Endothelial cell of umbilical vein (primary cell): Measurements from ENCODE around the gene GCM1. TPM values are rescaled to one million over a fixed set of nuclear protein-coding genes. Genes with fewer than 3 reads are reported as not detected.

Experiments
- BruUV-seq: library from RNA; stranded (reverse); fragments of 400-500 nt; replicated peaks from 2 replicates; lab custom pipeline; 2021; lab: Mats Ljungman, UMichigan
- CTCF ChIA-PET: fragments of 300-600, 350-600 bp; sonication (Branson Sonifier 250); formaldehyde crosslinking; loops from one replicate; lab custom pipeline; 2021; ENCODE audit warnings: antibody characterized with exemption, inconsistent platforms; lab: Charles Lee
- POLR2A ChIA-PET: fragments of 300-600, 350-600 bp; sonication (Branson Sonifier 250); formaldehyde crosslinking; loops from one replicate; lab custom pipeline; 2021; ENCODE audit warnings: antibody characterized with exemption, inconsistent platforms; lab: Charles Lee
- DNase-seq: peaks from one replicate; pipeline ENCODE4 v3.0.0-alpha.2; 2011; ENCODE audit warnings: low read depth, low spot score
- FAIRE-seq: peaks from 2 replicates; lab custom pipeline; 2011; peaks lifted over from hg19 to GRCh38; lab: Jason Lieb, UNC
- H2AFZ ChIP-seq: 2 replicates; pipeline ENCODE4 v1.6.0; 2012; ENCODE audit warnings: low read depth, low read length, control low read depth, inconsistent platforms
- H3K27ac ChIP-seq: 2 replicates; pipeline ENCODE4 v1.5.1; 2011; ENCODE audit warnings: low read depth, mild to moderate bottlenecking, control low read depth, low read length, moderate library complexity; ENCODE audit not compliant: insufficient read depth
- H3K27me3 ChIP-seq, 2 experiments: 2 replicates each; pipeline versions ENCODE4 v1.6.0 to v1.6.1; 2011; ENCODE audit warnings: low read length in 2 of 2, mixed read lengths in 1 of 2; ENCODE audit not compliant: control insufficient read depth in 2 of 2, insufficient read depth in 2 of 2
- H3K36me3 ChIP-seq, 2 experiments: 2 replicates in 1 of 2; 3 replicates in 1 of 2; pipeline ENCODE4 v1.5.1; 2011; ENCODE audit warnings: low read length in 2 of 2, mild to moderate bottlenecking in 1 of 2, moderate library complexity in 1 of 2; ENCODE audit not compliant: control insufficient read depth in 2 of 2, insufficient read depth in 2 of 2; ENCODE audit errors: extremely low read depth in 1 of 2
- H3K4me1 ChIP-seq: 3 replicates; pipeline ENCODE4 v1.5.1; 2011; ENCODE audit warnings: mild to moderate bottlenecking, low read length; ENCODE audit not compliant: control insufficient read depth, insufficient read depth; ENCODE audit errors: extremely low read depth
- H3K4me2 ChIP-seq: 2 replicates; pipeline ENCODE4 v1.6.1; 2011; ENCODE audit warnings: low read length, control low read depth, mixed read lengths; ENCODE audit not compliant: insufficient read depth
- H3K4me3 ChIP-seq, 3 experiments: fragments of 200-600 bp in 1 of 3; sonication (generic), shearing (Covaris generic) in 1 of 3; replicated peaks in 1 of 3; 2 replicates each; pipeline ENCODE4 v1.5.1; 2011 to 2016; ENCODE audit warnings: control low read depth in 3 of 3, low read length in 3 of 3, mild to moderate bottlenecking in 2 of 3, inconsistent platforms in 1 of 3, low read depth in 1 of 3, moderate library complexity in 1 of 3; ENCODE audit not compliant: insufficient read depth in 1 of 3
- H3K79me2 ChIP-seq: 2 replicates; pipeline ENCODE4 v1.6.0; 2012; ENCODE audit warnings: low read length, inconsistent platforms; ENCODE audit not compliant: control insufficient read depth, insufficient read depth
- H3K9ac ChIP-seq: replicated peaks from 2 replicates; pipeline ENCODE3; 2011; ENCODE audit warnings: low read length, control low read depth; ENCODE audit not compliant: insufficient read depth; ENCODE audit errors: extremely low read depth
- H3K9me1 ChIP-seq: replicated peaks from 3 replicates; pipeline ENCODE4 v1.6.0; 2011; ENCODE audit warnings: mild to moderate bottlenecking, low read length; ENCODE audit not compliant: control insufficient read depth, insufficient read depth; ENCODE audit errors: extremely low read depth
- H3K9me3 ChIP-seq: replicated peaks from 2 replicates; pipeline ENCODE4 v1.5.1; 2012; ENCODE audit warnings: low read length, inconsistent platforms; ENCODE audit not compliant: control insufficient read depth, insufficient read depth
- H4K20me1 ChIP-seq: replicated peaks from 2 replicates; pipeline ENCODE3; 2011; ENCODE audit warnings: mild to moderate bottlenecking, low read length; ENCODE audit not compliant: control insufficient read depth, insufficient read depth; ENCODE audit errors: extremely low read depth
- EZH2 ChIP-seq: IDR thresholded peaks from 2 replicates; pipeline ENCODE4 v1.6.1; 2012; ENCODE audit warnings: borderline replicate concordance, low read depth, mild to moderate bottlenecking, moderate library complexity, low read length, inconsistent platforms; ENCODE audit not compliant: severe bottlenecking
- FOS ChIP-seq: IDR thresholded peaks from 2 replicates; pipeline ENCODE4 v1.6.1; 2011; ENCODE audit warnings: mild to moderate bottlenecking, low read length, moderate library complexity, borderline replicate concordance; ENCODE audit not compliant: insufficient read depth
- GATA2 ChIP-seq: IDR thresholded peaks from 2 replicates; pipeline ENCODE4 v1.7.0; 2011; ENCODE audit warnings: low read depth, mild to moderate bottlenecking, moderate library complexity, mixed read lengths, low read length; ENCODE audit not compliant: insufficient read length, insufficient read depth
- JUN ChIP-seq: IDR thresholded peaks from 2 replicates; pipeline ENCODE4 v1.6.1; 2011; ENCODE audit warnings: borderline replicate concordance, low read depth; ENCODE audit not compliant: insufficient read length, insufficient read depth
- MAX ChIP-seq: IDR thresholded peaks from 2 replicates; pipeline ENCODE4 v1.6.1; 2011; ENCODE audit not compliant: insufficient read depth, insufficient read length
- POLR2A ChIP-seq: IDR thresholded peaks from 2 replicates; pipeline ENCODE4 v1.6.1; 2012; ENCODE audit warnings: low read depth, mild to moderate bottlenecking, control low read depth, low read length
- POLR2AphosphoS5 ChIP-seq: IDR thresholded peaks from 2 replicates; pipeline ENCODE4 v1.6.1; 2012; ENCODE audit warnings: low read depth, mild to moderate bottlenecking, control low read depth, low read length, moderate library complexity; ENCODE audit not compliant: insufficient read depth
- dilution Hi-C: fragments of 300-500 bp; cut with MboI; formaldehyde crosslinking; loops from one replicate; pipeline ENCODE4 v1.15.0; 2019; ENCODE audit warnings: low sequenced_read_pairs; ENCODE audit not compliant: extremely low pct_ligation_motif_present
- intact Hi-C: fragments of 100-400 bp; cut with micrococcal nuclease; formaldehyde crosslinking; loops from one replicate; pipeline ENCODE4 v1.10.0; 2022
- polyA plus RNA-seq, 4 experiments: library from polyadenylated mRNA; depleted of rRNA in 3 of 4; stranded (reverse) in 3 of 4; unstranded in 1 of 4; fragments of >200 nt; gene quantifications; 2 replicates each; pipeline versions ENCODE4 v1.2.1 to v1.2.3, GENCODE V29; 2011 to 2012; ENCODE audit warnings: missing spikeins in 1 of 4
- total RNA-seq: library from RNA; stranded (reverse); gene quantifications from 2 replicates; pipeline ENCODE4 v1.2.3, GENCODE V29; 2021

GCM1 gene
- total and polyA plus RNA-seq, 2 donors (not counting 3 experiments of a cell fraction or from before 2014, with no cell fraction given) = not detected

DNA sequence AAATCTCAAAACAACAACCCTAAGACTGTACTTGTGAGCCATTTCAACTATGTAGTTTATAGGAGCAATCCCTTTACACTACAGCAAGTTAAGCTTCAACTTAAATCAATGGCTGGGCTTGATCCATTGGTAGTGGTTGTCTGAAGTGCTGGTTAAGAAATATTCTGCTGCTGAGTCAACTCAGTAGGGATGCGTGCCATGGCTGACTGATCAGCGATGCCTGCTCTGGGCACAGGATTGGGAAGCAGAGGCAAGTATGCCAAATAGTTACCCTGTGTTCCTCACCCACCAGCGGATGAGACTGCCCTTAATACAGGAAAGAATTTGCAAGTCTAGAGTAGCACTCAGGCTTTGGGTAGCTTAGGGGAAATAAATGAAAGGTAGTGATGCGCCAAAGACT, 41.5 kb downstream of the GCM1 start:
- no TSS peak for BruUV-seq
- no peak overlapping the region for H2AFZ ChIP-seq
- peaks cover 0 to under 1% of the 10 kb centered on the region in 2 experiments for H3K36me3 ChIP-seq
- DNase-seq (no peak), FAIRE-seq (no peak)
- no peak overlapping the region for H3K4me3 ChIP-seq
- H3K9me1 ChIP-seq = no peaks in the 10 kb centered on the region
- no peaks in the 10 kb centered on the region for H3K4me1 ChIP-seq
- no peak for TF ChIP-seq GATA2
- no peak for TF ChIP-seq FOS
- TF ChIP-seq JUN = no peak
- intact Hi-C loops (loop anchor here (10.0 kb wide), 1 partner anchor 378 kb away; no protein-coding TSS in a partner anchor), dilution Hi-C loops (no loop called here)
- no peak overlapping the region for H3K27ac ChIP-seq
- no peaks in the 10 kb centered on the region for H3K9me3 ChIP-seq
- H3K4me2 ChIP-seq = no peak overlapping the region
- no peaks in the 10 kb centered on the region for H4K20me1 ChIP-seq
- no peaks in the 10 kb centered on the region for H3K27me3 ChIP-seq
- POLR2A ChIA-PET = no interaction called here
- H3K9ac ChIP-seq = no peak overlapping the region
- H3K79me2 ChIP-seq = no peaks in the 10 kb centered on the region
- CTCF ChIA-PET = no interaction called here

- ChIA-PET POLR2A (no interaction called here), CTCF (interaction anchor here (0.7 to 2.2 kb wide), 2 partner anchors 66 to 380 kb away, joined by 3 to 11 read pairs; no protein-coding TSS in a partner anchor)
- H3K4me1 ChIP-seq = no peaks in the 10 kb centered on the region
- no peak overlapping the region for H2AFZ ChIP-seq
- H3K4me3 ChIP-seq = no peak overlapping the region
- H3K4me2 ChIP-seq = no peak overlapping the region
- no peaks in the 10 kb centered on the region for H3K27me3 ChIP-seq
- intact Hi-C loops (loop anchor here (10.0 kb wide), 1 partner anchor 380 kb away; no protein-coding TSS in a partner anchor), dilution Hi-C loops (no loop called here)
- H3K36me3 ChIP-seq = peaks cover 7% of the 10 kb centered on the region in 2 experiments
- no peak for FAIRE-seq
- no peaks in the 10 kb centered on the region for H3K9me3 ChIP-seq
- H3K9me1 ChIP-seq = no peaks in the 10 kb centered on the region
- H3K79me2 ChIP-seq = no peaks in the 10 kb centered on the region
- H4K20me1 ChIP-seq = no peaks in the 10 kb centered on the region
- H3K27ac ChIP-seq = no peak overlapping the region
- BruUV-seq = no TSS peak
- no peak for DNase-seq
- TF ChIP-seq JUN (no peak), EZH2 (no peak), POLR2A (no peak), GATA2 (no peak), MAX (no peak), POLR2AphosphoS5 (no peak)
- no peak overlapping the region for H3K9ac ChIP-seq
Observed at GRCh38 chr6:53104916-53105315, 43.7 kb downstream of the GCM1 start.
